Activated T-cell treated with anti-CD3 and anti-CD28 coated beads for 48 hours (primary cell): ENCODE data around the gene CD200.
A peak's percentile ranks its signal among the peaks of the same experiment; 100 is the strongest.

Experiments used
- DNase-seq: peaks from one replicate; pipeline ENCODE4 v3.0.0-alpha.2; 2020; ENCODE audit warnings: low read depth

The CD200 gene

GRCh38 chr3:112331851-112332250, 1.1 kb upstream of the CD200 start:
- DNase-seq = no peak

GRCh38 chr3:112333381-112334317, 693 bp downstream of the CD200 start:
- peak; percentile 3 for DNase-seq

GRCh38 chr3:112334691-112335433, 1.9 kb downstream of the CD200 start:
- DNase-seq = no peak

GRCh38 chr3:112335434-112335781, 2.5 kb downstream of the CD200 start:
- DNase-seq = no peak

- DNase-seq = no peak
These were observed 5.2 kb downstream of the CD200 start for GRCh38 chr3:112338021-112338726.

GRCh38 chr3:112338727-112339056, 5.7 kb downstream of the CD200 start:
- no peak for DNase-seq

GRCh38 chr3:112339134-112339533, 6.2 kb downstream of the CD200 start:
- DNase-seq = no peak

- DNase-seq = no peak
These were observed 6.7 kb downstream of the CD200 start for GRCh38 chr3:112339609-112340008.

- no peak for DNase-seq
These were observed 8.4 kb downstream of the CD200 start for GRCh38 chr3:112341386-112341785.

GRCh38 chr3:112345681-112346080, 12.7 kb downstream of the CD200 start:
- DNase-seq = no peak

- no peak for DNase-seq
These were observed 13.7 kb downstream of the CD200 start for GRCh38 chr3:112346491-112347122.

- DNase-seq = no peak
These were observed 16.0 kb downstream of the CD200 start for GRCh38 chr3:112348943-112349342.

- DNase-seq = no peak
These were observed 16.6 kb downstream of the CD200 start for GRCh38 chr3:112349557-112349956.

- no peak for DNase-seq
These were observed 17.3 kb downstream of the CD200 start for GRCh38 chr3:112350018-112350810.

- DNase-seq = no peak
These were observed 18.1 kb downstream of the CD200 start for GRCh38 chr3:112351036-112351435.

GRCh38 chr3:112351823-112352222, 18.9 kb downstream of the CD200 start:
- DNase-seq = no peak

- no peak for DNase-seq
These were observed 19.8 kb downstream of the CD200 start for GRCh38 chr3:112352720-112353119.

GRCh38 chr3:112353365-112353764, 20.4 kb downstream of the CD200 start:
- DNase-seq = no peak

- no peak for DNase-seq
These were observed 21.8 kb downstream of the CD200 start for GRCh38 chr3:112354642-112355306.

- no peak for DNase-seq
These were observed 22.3 kb downstream of the CD200 start for GRCh38 chr3:112355307-112355687.
